Choroid plexus epithelial cell (primary cell): ENCODE data around the gene HOXD12.

ENCODE experiments used
- DNase-seq: peaks from one replicate; pipeline ENCODE4 v3.0.0-alpha.2; 2010; ENCODE audit warnings: low read depth
- H3K4me3 ChIP-seq: 2 replicates; pipeline ENCODE4 v1.5.1; 2011; ENCODE audit warnings: low read depth, mild to moderate bottlenecking, control low read depth, low read length, moderate library complexity
- TF ChIP-seq, protein P1 (sequence below): conservative IDR thresholded peaks from 2 replicates; pipeline ENCODE4 v1.5.1; 2011; ENCODE audit warnings: low read depth, mild to moderate bottlenecking, control low read depth, inconsistent platforms, low read length, moderate library complexity

HOXD12 gene

DNA sequence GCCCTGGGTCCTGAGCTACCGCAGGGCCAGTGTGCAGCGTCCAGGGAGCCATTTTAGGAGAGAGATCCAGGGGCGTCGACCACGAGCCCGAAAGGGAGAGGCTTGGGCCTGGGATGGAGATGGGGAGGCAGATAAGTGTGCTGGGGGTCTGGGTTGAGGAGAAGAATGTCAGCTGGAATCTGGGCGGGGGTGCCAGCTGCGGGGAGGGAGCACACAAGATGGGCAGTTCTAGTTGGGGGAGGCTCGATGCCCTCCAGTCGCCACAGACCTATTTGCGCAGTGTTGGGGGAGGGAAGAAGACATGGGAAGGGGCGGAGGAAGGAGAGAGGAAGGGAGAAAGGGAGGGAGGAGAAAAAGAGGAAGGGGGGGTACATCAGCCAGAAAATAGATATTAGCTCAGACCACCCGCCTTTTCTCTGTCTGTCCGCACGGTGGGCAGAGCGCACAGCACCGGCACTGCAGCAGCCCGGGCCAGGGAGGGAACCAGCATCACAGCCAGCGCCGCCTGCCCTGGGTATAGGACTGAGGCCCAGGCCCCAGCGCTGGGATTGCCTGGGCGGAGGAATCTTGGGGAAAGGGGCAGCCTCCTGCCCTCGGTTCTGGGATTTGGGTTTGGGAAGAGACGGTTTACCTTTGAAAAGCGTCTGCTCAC, 5.6 kb downstream of the HOXD12 start:
- TF ChIP-seq, protein P1, sequence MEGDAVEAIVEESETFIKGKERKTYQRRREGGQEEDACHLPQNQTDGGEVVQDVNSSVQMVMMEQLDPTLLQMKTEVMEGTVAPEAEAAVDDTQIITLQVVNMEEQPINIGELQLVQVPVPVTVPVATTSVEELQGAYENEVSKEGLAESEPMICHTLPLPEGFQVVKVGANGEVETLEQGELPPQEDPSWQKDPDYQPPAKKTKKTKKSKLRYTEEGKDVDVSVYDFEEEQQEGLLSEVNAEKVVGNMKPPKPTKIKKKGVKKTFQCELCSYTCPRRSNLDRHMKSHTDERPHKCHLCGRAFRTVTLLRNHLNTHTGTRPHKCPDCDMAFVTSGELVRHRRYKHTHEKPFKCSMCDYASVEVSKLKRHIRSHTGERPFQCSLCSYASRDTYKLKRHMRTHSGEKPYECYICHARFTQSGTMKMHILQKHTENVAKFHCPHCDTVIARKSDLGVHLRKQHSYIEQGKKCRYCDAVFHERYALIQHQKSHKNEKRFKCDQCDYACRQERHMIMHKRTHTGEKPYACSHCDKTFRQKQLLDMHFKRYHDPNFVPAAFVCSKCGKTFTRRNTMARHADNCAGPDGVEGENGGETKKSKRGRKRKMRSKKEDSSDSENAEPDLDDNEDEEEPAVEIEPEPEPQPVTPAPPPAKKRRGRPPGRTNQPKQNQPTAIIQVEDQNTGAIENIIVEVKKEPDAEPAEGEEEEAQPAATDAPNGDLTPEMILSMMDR, result no peak
- DNase-seq, result no peak
- no peak overlapping the region for H3K4me3 ChIP-seq

DNA sequence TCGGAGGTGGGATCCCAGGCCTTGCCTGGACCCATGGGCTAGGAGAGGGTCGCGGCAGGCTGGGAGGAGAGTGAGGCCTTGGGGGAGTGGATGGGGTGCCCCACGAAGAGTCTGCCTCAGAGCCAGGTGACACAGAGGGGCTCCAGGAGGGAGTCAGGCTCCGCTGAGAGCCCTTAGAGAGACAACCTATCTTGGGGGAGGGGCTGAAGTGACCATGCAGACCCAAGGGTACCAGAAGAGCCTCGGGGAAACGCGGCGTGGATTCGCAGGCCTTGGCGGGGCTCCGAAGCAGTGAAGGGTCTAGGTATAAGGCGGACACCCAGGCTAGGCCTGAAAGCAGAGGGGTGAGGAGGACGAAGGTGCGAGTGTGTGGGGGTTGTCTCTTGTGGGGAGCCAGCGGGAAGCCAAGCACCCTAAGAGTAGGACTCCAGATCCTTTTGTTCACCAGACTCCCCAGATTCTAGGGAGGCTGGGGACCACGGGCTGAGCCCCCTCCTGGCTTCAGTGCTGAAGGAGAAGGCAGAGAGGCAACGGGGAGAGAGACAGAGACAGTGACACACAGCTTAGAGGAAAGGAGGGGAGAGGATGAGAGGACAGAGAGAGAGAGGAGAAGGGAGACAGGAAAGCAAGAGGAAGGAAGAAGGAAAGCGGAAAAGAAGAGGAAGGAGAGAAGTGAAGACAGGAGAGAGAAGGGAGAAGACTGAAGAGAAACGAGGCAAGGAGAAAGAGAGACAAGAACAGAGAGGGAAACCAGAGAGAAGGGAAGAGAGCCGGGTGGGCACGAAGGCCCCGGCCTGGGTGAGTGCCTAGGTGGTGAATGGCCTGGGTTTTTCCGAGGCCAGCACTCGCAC, 6.4 kb downstream of the HOXD12 start:
- H3K4me3 ChIP-seq, result no peak overlapping the region
- TF ChIP-seq, protein P1, result no peak
- no peak for DNase-seq

DNA sequence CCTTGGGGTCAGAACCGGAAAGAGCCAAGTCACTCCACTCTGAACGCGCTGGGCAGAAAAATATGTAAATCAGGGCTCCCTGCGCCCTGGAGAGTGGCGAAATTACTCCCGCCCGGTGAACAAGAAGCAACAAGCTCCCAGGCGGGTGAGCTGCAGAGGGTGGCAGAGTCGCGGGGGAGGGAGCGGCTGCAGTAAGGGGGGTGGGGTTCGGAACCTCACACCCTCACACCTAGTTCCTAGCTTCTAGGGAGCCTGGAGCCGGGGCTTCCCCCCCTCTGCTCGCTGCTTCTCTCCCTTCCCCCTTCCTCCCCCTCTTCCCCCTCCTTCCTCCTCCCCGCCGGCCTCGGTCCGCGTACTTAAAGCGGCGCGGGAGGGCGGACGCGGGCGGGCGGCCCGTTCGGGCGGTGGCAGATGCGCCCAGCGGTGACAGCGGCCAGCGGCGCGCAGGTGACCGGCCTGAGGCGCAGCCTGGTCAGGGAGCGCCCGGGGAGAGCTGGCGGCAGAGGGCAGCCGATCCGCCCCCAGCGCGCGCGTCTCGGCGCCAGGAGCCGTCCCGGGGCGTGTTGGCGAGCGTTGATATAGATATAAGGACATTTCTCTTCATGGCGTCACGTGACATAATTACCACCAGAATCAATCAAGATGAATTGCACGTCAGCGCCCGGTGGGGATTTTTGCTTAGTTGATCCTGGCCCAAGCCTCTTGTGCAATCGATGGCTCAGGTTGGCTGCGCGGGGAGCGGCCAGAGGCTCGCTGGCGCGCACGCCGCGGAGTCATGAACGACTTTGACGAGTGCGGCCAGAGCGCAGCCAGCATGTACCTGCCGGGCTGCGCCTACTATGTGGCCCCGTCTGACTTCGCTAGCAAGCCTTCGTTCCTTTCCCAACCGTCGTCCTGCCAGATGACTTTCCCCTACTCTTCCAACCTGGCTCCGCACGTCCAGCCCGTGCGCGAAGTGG, 7.3 kb downstream of the HOXD12 start, which contains the start of gene HOXD11:
HOXD11 (plus strand) TSS at position 700 of the 959 bp plus-strand sequence; CDS start at position 776, 76 bp downstream.
- no peak for DNase-seq
- TF ChIP-seq, protein P1, result no peak
- no peak within 1 kb of the TSS for H3K4me3 ChIP-seq

DNA sequence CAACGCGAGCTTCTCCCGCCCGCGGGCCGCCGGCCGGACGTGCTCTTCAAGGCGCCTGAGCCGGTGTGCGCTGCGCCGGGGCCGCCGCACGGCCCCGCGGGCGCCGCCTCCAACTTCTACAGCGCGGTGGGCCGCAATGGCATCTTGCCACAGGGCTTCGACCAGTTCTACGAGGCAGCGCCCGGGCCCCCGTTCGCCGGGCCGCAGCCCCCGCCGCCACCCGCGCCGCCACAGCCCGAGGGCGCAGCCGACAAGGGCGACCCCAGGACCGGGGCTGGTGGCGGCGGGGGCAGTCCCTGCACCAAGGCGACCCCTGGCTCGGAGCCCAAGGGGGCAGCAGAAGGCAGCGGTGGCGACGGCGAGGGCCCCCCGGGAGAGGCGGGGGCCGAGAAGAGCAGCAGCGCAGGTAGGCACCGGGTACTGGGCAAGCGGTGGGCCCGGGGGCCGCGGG, 8.2 kb downstream of the HOXD12 start:
- DNase-seq, result no peak
- no peak overlapping the region for H3K4me3 ChIP-seq
- TF ChIP-seq, protein P1, result no peak

DNA sequence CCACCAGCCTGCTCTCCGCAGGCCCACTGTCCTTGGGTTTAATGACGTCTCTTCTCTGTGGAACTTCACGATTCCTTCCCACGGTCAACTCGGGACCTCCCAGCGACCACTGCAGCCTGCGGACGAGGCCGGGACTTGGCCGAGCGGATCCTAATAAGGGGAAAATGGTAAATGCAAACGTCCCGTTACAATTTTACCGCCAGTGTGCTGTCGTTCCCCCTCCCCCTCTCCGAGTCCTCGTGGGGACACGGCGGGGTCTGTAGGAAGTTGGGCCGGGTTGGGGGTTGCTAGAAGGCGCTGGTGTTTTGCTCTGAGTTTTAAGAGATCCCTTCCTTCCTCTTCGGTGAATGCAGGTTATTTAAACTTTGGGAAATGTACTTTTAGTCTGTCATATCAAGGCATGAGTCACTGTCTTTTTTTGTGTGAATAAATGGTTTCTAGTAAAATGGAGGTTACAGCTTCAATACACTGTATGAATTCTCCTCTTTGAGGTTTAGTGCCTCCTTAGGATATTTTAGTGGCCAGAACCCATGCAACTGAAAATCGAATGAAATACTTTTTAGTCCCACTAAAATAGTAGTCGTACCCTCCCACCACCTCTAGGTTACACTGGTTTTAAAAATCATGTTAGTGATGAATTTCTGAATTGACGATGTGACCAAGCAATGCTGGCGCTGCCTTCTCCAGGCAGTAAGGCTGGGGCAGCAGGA, 9.8 kb downstream of the HOXD12 start:
- no peak for DNase-seq

More for the DNA sequence above, 9.8 kb downstream of the HOXD12 start:
- no peak overlapping the region for H3K4me3 ChIP-seq
- TF ChIP-seq, protein P1, result no peak
